WTC11 (cell line): ENCODE data around the gene DRAXIN. TPM values are rescaled to one million over a fixed set of nuclear protein-coding genes. Genes with fewer than 3 reads are reported as not detected.

ENCODE experiments used
- ATAC-seq: fragments of 200-7000 bp; cut with Tn5 transposase; 2 replicates; pipeline ENCODE4 v1.10.0; 2021; ENCODE audit warnings: mild to moderate bottlenecking, moderate library complexity
- CTCF ChIA-PET: fragments of 300-600 bp; sonication (Branson Sonifier 250); formaldehyde crosslinking; loops from one replicate; lab custom pipeline; 2021; ENCODE audit warnings: antibody characterized with exemption; lab: Charles Lee
- POLR2A ChIA-PET: fragments of 350-600 bp; sonication (Branson Sonifier 250); formaldehyde crosslinking; loops from one replicate; lab custom pipeline; 2021; ENCODE audit warnings: antibody characterized with exemption; lab: Charles Lee
- DNase-seq: peaks from one replicate; pipeline ENCODE4 v3.0.0; 2021; ENCODE audit warnings: low spot score
- H3K27ac Mint-ChIP-seq: 2 replicates; pipeline ENCODE4 v1.8.0; 2021; ENCODE audit warnings: mixed read lengths
- H3K27me3 Mint-ChIP-seq: 2 replicates; pipeline ENCODE4 v1.8.0; 2021; ENCODE audit warnings: low read depth, mild to moderate bottlenecking, moderate library complexity, mixed read lengths
- H3K36me3 Mint-ChIP-seq: 2 replicates; pipeline ENCODE4 v1.8.0; 2021; ENCODE audit warnings: mixed read lengths
- H3K4me1 Mint-ChIP-seq: 2 replicates; pipeline ENCODE4 v1.8.0; 2022; ENCODE audit warnings: mixed read lengths
- H3K4me3 Mint-ChIP-seq: 2 replicates; pipeline ENCODE4 v1.8.0; 2021; ENCODE audit warnings: mild to moderate bottlenecking, moderate library complexity, mixed read lengths
- H3K9me3 Mint-ChIP-seq: 2 replicates; pipeline ENCODE4 v1.8.0; 2021; ENCODE audit warnings: mixed read lengths
- ARID4B ChIP-seq: sonication (generic); formaldehyde crosslinking; IDR thresholded peaks from 2 replicates; pipeline ENCODE4 v1.8.0; 2023; ENCODE audit warnings: missing genetic modification reagents, mild to moderate bottlenecking, borderline replicate concordance
- ATF2 ChIP-seq: sonication (generic); formaldehyde crosslinking; IDR thresholded peaks from 2 replicates; pipeline ENCODE4 v1.8.1; 2022; ENCODE audit warnings: low read depth, missing genetic modification reagents, borderline replicate concordance
- CBFB ChIP-seq: sonication (generic); formaldehyde crosslinking; IDR thresholded peaks from 2 replicates; pipeline ENCODE4 v1.8.1; 2022; ENCODE audit warnings: mild to moderate bottlenecking, low read depth, missing genetic modification reagents
- CDX4 ChIP-seq: fragments of 250-450 bp; sonication (Bioruptor Pico); IDR thresholded peaks from 2 replicates; pipeline ENCODE4 v1.9.0; 2021; ENCODE audit warnings: moderate library complexity, mild to moderate bottlenecking, inconsistent platforms, borderline replicate concordance
- E2F5 ChIP-seq: sonication (generic); formaldehyde crosslinking; IDR thresholded peaks from 2 replicates; pipeline ENCODE4 v1.8.1; 2022; ENCODE audit warnings: mild to moderate bottlenecking, moderate library complexity, missing genetic modification reagents
- FOXJ3 ChIP-seq: sonication (generic); formaldehyde crosslinking; IDR thresholded peaks from 2 replicates; pipeline ENCODE4 v1.9.0; 2021; ENCODE audit warnings: missing genetic modification reagents, mild to moderate bottlenecking, borderline replicate concordance
- GRHL2 ChIP-seq: fragments of 250-450 bp; sonication (Bioruptor Pico); IDR thresholded peaks from 2 replicates; pipeline ENCODE4 v1.8.0; 2022; ENCODE audit warnings: mild to moderate bottlenecking, moderate library complexity; ENCODE audit not compliant: insufficient replicate concordance, severe bottlenecking
- NR3C1 ChIP-seq: sonication (generic); formaldehyde crosslinking; conservative IDR thresholded peaks from 2 replicates; pipeline ENCODE4 v1.8.1; 2023; ENCODE audit warnings: low read depth, mild to moderate bottlenecking, missing genetic modification reagents
- OVOL2 ChIP-seq: fragments of 250-450 bp; sonication (Bioruptor Pico); IDR thresholded peaks from 2 replicates; pipeline ENCODE4 v1.9.0; 2021; ENCODE audit warnings: mild to moderate bottlenecking, borderline replicate concordance
- RORB ChIP-seq: fragments of 250-450 bp; sonication (Bioruptor Pico); IDR thresholded peaks from 2 replicates; pipeline ENCODE4 v1.9.0; 2021; ENCODE audit warnings: mild to moderate bottlenecking
- SMAD4 ChIP-seq: sonication (generic); formaldehyde crosslinking; IDR thresholded peaks from 2 replicates; pipeline ENCODE4 v1.8.0; 2022; ENCODE audit warnings: mild to moderate bottlenecking, missing genetic modification reagents
- TEAD4 ChIP-seq: sonication (generic); formaldehyde crosslinking; IDR thresholded peaks from 2 replicates; pipeline ENCODE4 v1.8.0; 2022; ENCODE audit warnings: mild to moderate bottlenecking, missing genetic modification reagents
- ZNF219 ChIP-seq: sonication (generic); formaldehyde crosslinking; IDR thresholded peaks from 2 replicates; pipeline ENCODE4 v1.8.0; 2023; ENCODE audit warnings: missing genetic modification reagents, mild to moderate bottlenecking, borderline replicate concordance
- ZNF425 ChIP-seq: fragments of 250-450 bp; sonication (Bioruptor Pico); conservative IDR thresholded peaks from 2 replicates; pipeline ENCODE4 v1.9.0; 2021; ENCODE audit warnings: mild to moderate bottlenecking
- ZSCAN18 ChIP-seq: fragments of 250-450 bp; sonication (Bioruptor Pico); IDR thresholded peaks from 2 replicates; pipeline ENCODE4 v2.1.2; 2022; ENCODE audit warnings: mild to moderate bottlenecking, moderate library complexity
- total RNA-seq: library from RNA; stranded (reverse); gene quantifications from 3 replicates; pipeline ENCODE4 v1.2.3, GENCODE V29; 2021

Gene DRAXIN
- total RNA-seq, 1 experiment from 2014 or later, result 12.0 TPM

GRCh38 chr1:11673089-11673769, 18.3 kb upstream of the DRAXIN start:
- Mint-ChIP-seq H3K27me3 (no peaks in the 10 kb centered on the region; the same call in 1 of the 2 replicates), H3K9me3 (no peaks in the 10 kb centered on the region), H3K27ac (no peak overlapping the region), H3K36me3 (peaks cover 61% of the 10 kb centered on the region), H3K4me1 (peaks cover 5% of the 10 kb centered on the region; the same call in 1 of the 2 replicates), H3K4me3 (no peak overlapping the region)
- POLR2A ChIA-PET, result interaction anchor here (0.6 to 0.9 kb wide), 3 partner anchors 9 to 55 kb away, joined by 3 read pairs; no protein-coding TSS in a partner anchor
- CTCF ChIA-PET, result interaction anchor here (0.6 to 1.9 kb wide), 6 partner anchors 9 to 217 kb away, joined by 3 to 9 read pairs (median 4); partner anchors contain the start of gene FBXO6
- DNase-seq (no peak), ATAC-seq (no peak)
- TF ChIP-seq ATF2 (CRISPR knock-in tag), result no peak
- TF ChIP-seq CDX4 (CRISPR knock-in tag), result no peak
- no peak for TF ChIP-seq RORB
- TF ChIP-seq TEAD4 (CRISPR knock-in tag), result peak; percentile 20; the same call in 1 of the 2 replicates

- H3K4me1 Mint-ChIP-seq, result peaks cover 16% of the 10 kb centered on the region
- H3K4me3 Mint-ChIP-seq, result no peak overlapping the region
- H3K9me3 Mint-ChIP-seq, result no peaks in the 10 kb centered on the region
- no peak for DNase-seq
- TF ChIP-seq GRHL2, result no peak
- TF ChIP-seq SMAD4 (CRISPR knock-in tag), result no peak
- TF ChIP-seq OVOL2 (CRISPR knock-in tag), result no peak
- TF ChIP-seq ZSCAN18 (CRISPR knock-in tag), result no peak
- no peak for TF ChIP-seq ZNF425 (CRISPR knock-in tag)
- TF ChIP-seq ARID4B (CRISPR knock-in tag), result no peak
- no peak for TF ChIP-seq NR3C1 (CRISPR knock-in tag)
- no peak for TF ChIP-seq CBFB (CRISPR knock-in tag)
- no peak for TF ChIP-seq ZNF219 (CRISPR knock-in tag)
- TF ChIP-seq FOXJ3 (CRISPR knock-in tag), result no peak
- TF ChIP-seq E2F5 (CRISPR knock-in tag), result no peak
- peaks cover 67% of the 10 kb centered on the region for H3K36me3 Mint-ChIP-seq
- ChIA-PET CTCF (interaction anchor here (0.9 to 1.9 kb wide), 2 partner anchors 45 to 113 kb away, joined by 3 to 9 read pairs; no protein-coding TSS in a partner anchor), POLR2A (interaction anchor here (1.0 kb wide), 1 partner anchor 10 kb away, joined by 3 read pairs; no protein-coding TSS in a partner anchor)
- no peaks in the 10 kb centered on the region for H3K27me3 Mint-ChIP-seq
- H3K27ac Mint-ChIP-seq, result no peak overlapping the region
- ATAC-seq, result no peak
Observed at GRCh38 chr1:11674488-11674887, 17.0 kb upstream of the DRAXIN start.
